AG04449 (cell line): Measurements from ENCODE around the gene RTN1.

Experiments
- CTCF ChIA-PET: fragments of 350-600 bp; formaldehyde crosslinking; extraction: SDS; loops from one replicate; lab custom pipeline; 2021; ENCODE audit warnings: antibody characterized with exemption; lab: Yijun Ruan, JAX
- POLR2A ChIA-PET: fragments of 400-600, 350-600 bp; formaldehyde crosslinking; extraction: SDS; loops from one replicate; lab custom pipeline; 2020; ENCODE audit warnings: antibody characterized with exemption, inconsistent platforms; lab: Yijun Ruan, JAX
- DNase-seq: peaks from one replicate; pipeline ENCODE4 v3.0.0-alpha.2; 2010; ENCODE audit warnings: low read depth, low spot score
- H3K4me3 ChIP-seq: 2 replicates; pipeline ENCODE4 v1.5.1; 2011; ENCODE audit warnings: low read depth, mild to moderate bottlenecking, control low read depth, low read length
- CTCF ChIP-seq: IDR thresholded peaks from one replicate; pipeline ENCODE4 v1.5.1; 2011; ENCODE audit warnings: mild to moderate bottlenecking, moderate library complexity, low read length, control low read depth, inconsistent platforms; ENCODE audit not compliant: insufficient read depth; ENCODE audit errors: missing control alignments

RTN1 gene

GRCh38 chr14:59631237-59631636 lies 239.3 kb downstream of the RTN1 start:
- ChIA-PET CTCF (interaction anchor here (2.5 kb wide), 1 partner anchor 57 kb away, joined by 51 read pairs; no protein-coding TSS in a partner anchor), POLR2A (no interaction called here)
- H3K4me3 ChIP-seq, result no peak overlapping the region
- peak; percentile 19 for TF ChIP-seq CTCF
- DNase-seq, result no peak

GRCh38 chr14:59630288-59630963 lies 240.2 kb downstream of the RTN1 start:
- CTCF ChIA-PET, result no interaction called here
- POLR2A ChIA-PET, result no interaction called here
- H3K4me3 ChIP-seq, result peak overlapping the region; percentile 27; the same call in 1 of the 2 replicates
- TF ChIP-seq CTCF, result no peak
- DNase-seq, result no peak

GRCh38 chr14:59629444-59630287 lies 240.9 kb downstream of the RTN1 start:
- CTCF ChIA-PET, result no interaction called here
- DNase-seq, result no peak
- no peak overlapping the region for H3K4me3 ChIP-seq
- TF ChIP-seq CTCF, result no peak
- POLR2A ChIA-PET, result no interaction called here

- POLR2A ChIA-PET, result no interaction called here
- no peak overlapping the region for H3K4me3 ChIP-seq
- TF ChIP-seq CTCF, result no peak
- CTCF ChIA-PET, result interaction anchor here (2.1 kb wide), 1 partner anchor 61 kb away, joined by 6 read pairs; no protein-coding TSS in a partner anchor
- no peak for DNase-seq
These were observed 243.5 kb downstream of the RTN1 start for GRCh38 chr14:59627011-59627520.

- H3K4me3 ChIP-seq, result no peak overlapping the region
- no peak for TF ChIP-seq CTCF
- CTCF ChIA-PET, result interaction anchor here (3.6 kb wide), 1 partner anchor 10 kb away, joined by 15 read pairs; no protein-coding TSS in a partner anchor
- POLR2A ChIA-PET, result no interaction called here
- DNase-seq, result no peak
These were observed 247.9 kb downstream of the RTN1 start for GRCh38 chr14:59622631-59623030.

- ChIA-PET POLR2A (no interaction called here), CTCF (no interaction called here)
- no peak for DNase-seq
- H3K4me3 ChIP-seq, result no peak overlapping the region
- no peak for TF ChIP-seq CTCF
These were observed 251.5 kb downstream of the RTN1 start for GRCh38 chr14:59619061-59619460.
